Measurements from ENCODE around the gene RNF227.

The RNF227 gene

GRCh38 chr17:7951143-7951792 lies 35.2 kb upstream of the RNF227 start:
- H3K4me3 ChIP-seq (ENCODE audit: low read depth, low read length): no peak overlapping the region
- TF ChIP-seq CTCF (IDR thresholded peaks at IDR 0.05; ENCODE audit: borderline replicate concordance, insufficient read depth, low read depth, low read length): no peak

DNA sequence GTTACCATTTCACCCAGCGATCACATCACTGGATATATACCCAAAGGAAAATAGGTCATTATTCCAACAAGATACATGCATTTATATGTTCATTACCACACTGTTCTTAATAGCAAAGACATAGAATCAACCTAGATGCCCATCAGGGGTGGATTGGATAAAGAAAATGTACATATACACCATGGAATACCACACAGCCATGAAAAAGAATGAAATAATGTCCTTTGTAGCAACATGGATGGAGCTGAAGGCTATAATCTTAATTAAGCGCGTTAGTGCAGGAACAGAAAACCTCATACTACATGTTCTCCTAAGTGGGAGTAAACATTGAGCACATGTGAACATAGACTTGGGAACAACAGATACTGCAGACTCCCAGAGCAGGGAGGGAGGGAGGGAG lies 34.5 kb upstream of the RNF227 start:
- TF ChIP-seq CTCF (IDR thresholded peaks at IDR 0.05; ENCODE audit: borderline replicate concordance, insufficient read depth, low read depth, low read length): no peak
- H3K4me3 ChIP-seq (ENCODE audit: low read depth, low read length): no peak overlapping the region

DNA sequence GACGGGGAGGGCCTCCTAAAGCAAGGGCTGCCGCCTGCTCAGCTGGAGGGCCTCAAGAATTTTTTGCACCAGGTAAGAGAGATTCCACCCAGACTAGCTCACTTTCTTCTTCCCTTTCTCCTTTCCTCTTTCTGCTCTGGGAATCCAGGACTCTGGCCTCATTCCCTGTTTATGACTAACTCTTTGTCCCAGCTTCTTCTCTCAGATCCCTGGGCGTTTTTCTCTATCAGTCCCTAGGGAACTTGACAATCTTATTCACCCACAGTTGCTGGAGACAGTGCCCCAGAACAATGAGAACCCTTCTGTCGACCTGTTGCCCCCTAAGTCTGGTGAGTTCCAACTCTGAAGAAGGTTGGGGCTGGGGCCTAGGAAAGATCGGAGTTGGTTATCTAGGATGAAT lies 31.6 kb upstream of the RNF227 start:
- no peak for TF ChIP-seq CTCF (IDR thresholded peaks at IDR 0.05; ENCODE audit: borderline replicate concordance, insufficient read depth, low read depth, low read length)
- no peak overlapping the region for H3K4me3 ChIP-seq (ENCODE audit: low read depth, low read length)

GRCh38 chr17:7946441-7946840 lies 30.4 kb upstream of the RNF227 start:
- no peak for TF ChIP-seq CTCF (IDR thresholded peaks at IDR 0.05; ENCODE audit: borderline replicate concordance, insufficient read depth, low read depth, low read length)
- no peak overlapping the region for H3K4me3 ChIP-seq (ENCODE audit: low read depth, low read length)

DNA sequence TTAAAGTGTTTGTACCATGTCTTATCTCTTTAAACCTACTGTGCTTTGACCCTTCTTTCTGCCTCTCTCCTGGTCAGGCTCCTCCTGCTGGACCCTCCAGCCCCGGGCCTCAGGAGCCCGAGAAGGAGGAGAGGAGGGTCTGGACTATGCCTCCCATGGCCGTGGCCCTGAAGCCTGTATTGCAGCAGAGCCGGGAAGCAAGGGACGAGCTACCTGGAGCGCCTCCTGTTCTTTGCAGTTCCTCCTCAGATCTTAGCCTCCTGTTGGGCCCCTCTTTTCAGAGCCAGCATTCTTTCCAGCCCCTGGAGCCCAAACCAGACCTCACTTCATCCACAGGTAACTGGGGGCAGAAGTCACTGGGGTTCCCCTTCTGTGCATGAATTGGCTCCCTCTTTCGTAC lies 29.6 kb upstream of the RNF227 start:
- H3K4me3 ChIP-seq (ENCODE audit: low read depth, low read length): no peak overlapping the region
- no peak for TF ChIP-seq CTCF (IDR thresholded peaks at IDR 0.05; ENCODE audit: borderline replicate concordance, insufficient read depth, low read depth, low read length)

DNA sequence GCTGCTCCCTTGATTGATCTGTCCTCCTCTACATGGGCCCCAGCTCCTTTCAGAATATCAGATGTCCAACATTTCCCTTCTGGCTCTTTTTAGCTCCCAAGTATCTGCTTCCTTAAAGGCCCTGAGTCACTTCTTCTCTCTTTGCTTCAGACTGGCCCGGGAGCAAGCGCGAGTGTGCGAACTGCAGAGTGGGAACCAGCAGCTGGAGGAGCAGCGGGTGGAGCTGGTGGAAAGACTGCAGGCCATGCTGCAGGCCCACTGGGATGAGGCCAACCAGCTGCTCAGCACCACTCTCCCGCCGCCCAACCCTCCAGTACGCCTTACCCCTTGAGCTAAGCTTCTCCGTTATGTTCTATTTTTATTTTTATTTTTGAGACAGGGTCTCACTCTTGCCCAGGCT lies 28.2 kb upstream of the RNF227 start:
- TF ChIP-seq CTCF (IDR thresholded peaks at IDR 0.05; ENCODE audit: borderline replicate concordance, insufficient read depth, low read depth, low read length): no peak
- H3K4me3 ChIP-seq (ENCODE audit: low read depth, low read length): no peak overlapping the region

DNA sequence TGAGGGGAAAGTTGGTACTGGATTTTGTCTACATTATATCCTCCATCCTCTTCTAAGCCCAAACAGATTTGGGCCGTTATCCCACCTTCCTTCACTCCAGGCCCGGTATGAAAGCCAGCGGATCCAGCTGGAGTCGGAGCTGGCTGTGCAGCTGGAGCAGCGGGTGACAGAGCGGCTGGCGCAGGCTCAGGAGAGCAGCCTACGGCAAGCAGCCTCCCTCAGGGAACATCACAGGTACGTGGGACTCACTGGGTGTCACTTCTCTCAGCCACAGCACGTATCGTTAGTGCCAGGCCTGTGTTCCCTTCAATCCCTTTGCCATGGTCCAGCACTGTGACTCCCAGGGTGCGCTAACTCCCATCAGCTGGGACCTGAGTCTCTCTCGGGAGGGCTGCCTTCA lies 27.2 kb upstream of the RNF227 start:
- no peak for TF ChIP-seq CTCF (IDR thresholded peaks at IDR 0.05; ENCODE audit: borderline replicate concordance, insufficient read depth, low read depth, low read length)
- no peak overlapping the region for H3K4me3 ChIP-seq (ENCODE audit: low read depth, low read length)
